Activated naive CD8-positive, alpha-beta T cell treated with anti-CD3 and anti-CD28 coated beads, Interleukin-2, amount 10 ng/mL, durations not matched to agents 7 days and 5 days (primary cell): ENCODE measurements around the gene BSG. TPM values are rescaled to one million over a fixed set of nuclear protein-coding genes. Genes with fewer than 3 reads are reported as not detected.
"Not testable (repeated sequence)": the region's sequence is repeated elsewhere in the genome, so short reads cannot be mapped to it uniquely, and the experiment has no call there.

Source experiments
- ATAC-seq: fragments of 150-1000 bp; cut with Tn5 transposase; one replicate; pipeline ENCODE4 v1.10.0; 2021; ENCODE audit warnings: low read depth, moderate library complexity
- POLR2A ChIA-PET: fragments of 350-600 bp; sonication (Branson Sonifier 250); formaldehyde crosslinking; loops from one replicate; lab custom pipeline; 2021; ENCODE audit warnings: antibody characterized with exemption; lab: Charles Lee
- DNase-seq: peaks from one replicate; pipeline ENCODE4 v3.0.0; 2021
- H3K27ac Mint-ChIP-seq: one replicate; pipeline ENCODE4 v1.8.0; 2022; ENCODE audit warnings: mild to moderate bottlenecking, mixed read lengths
- H3K27me3 Mint-ChIP-seq: one replicate; pipeline ENCODE4 v1.8.0; 2022; ENCODE audit warnings: mild to moderate bottlenecking, moderate library complexity, mixed read lengths
- H3K36me3 Mint-ChIP-seq: one replicate; pipeline ENCODE4 v1.8.0; 2021; ENCODE audit warnings: mild to moderate bottlenecking, mixed read lengths
- H3K4me1 Mint-ChIP-seq: one replicate; pipeline ENCODE4 v1.8.0; 2021; ENCODE audit warnings: mixed read lengths
- H3K4me3 Mint-ChIP-seq: one replicate; pipeline ENCODE4 v1.8.0; 2022; ENCODE audit warnings: mild to moderate bottlenecking, moderate library complexity, mixed read lengths
- H3K9me3 Mint-ChIP-seq: one replicate; pipeline ENCODE4 v1.8.0; 2021; ENCODE audit warnings: mixed read lengths
- total RNA-seq, 2 experiments: library from RNA; stranded (reverse); gene quantifications; one replicate each; pipeline ENCODE4 v1.2.3, GENCODE V29; 2021

BSG gene
- total RNA-seq, 2 experiments from 2014 or later: 183 to 196 TPM

DNA sequence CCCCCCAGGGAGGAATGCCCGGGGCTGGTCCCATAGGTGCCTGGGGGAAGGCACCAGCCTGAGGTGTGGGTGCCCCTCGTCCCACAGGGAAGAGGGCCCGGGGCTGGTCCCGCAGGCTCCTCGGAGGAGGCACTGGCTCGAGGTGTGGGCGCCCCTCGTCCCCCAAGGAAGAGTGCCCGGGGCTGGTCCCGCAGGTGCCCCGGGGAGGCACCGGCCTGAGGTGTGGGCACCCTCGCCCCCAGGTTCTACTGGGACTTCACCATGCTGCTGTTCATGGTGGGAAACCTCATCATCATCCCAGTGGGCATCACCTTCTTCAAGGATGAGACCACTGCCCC is 30.9 kb downstream of the BSG start:
- H3K4me1 Mint-ChIP-seq, H3K27me3 Mint-ChIP-seq, H3K9me3 Mint-ChIP-seq, H3K36me3 Mint-ChIP-seq, DNase-seq, ATAC-seq, H3K27ac Mint-ChIP-seq, H3K4me3 Mint-ChIP-seq, POLR2A ChIA-PET: not testable (repeated sequence)

DNA sequence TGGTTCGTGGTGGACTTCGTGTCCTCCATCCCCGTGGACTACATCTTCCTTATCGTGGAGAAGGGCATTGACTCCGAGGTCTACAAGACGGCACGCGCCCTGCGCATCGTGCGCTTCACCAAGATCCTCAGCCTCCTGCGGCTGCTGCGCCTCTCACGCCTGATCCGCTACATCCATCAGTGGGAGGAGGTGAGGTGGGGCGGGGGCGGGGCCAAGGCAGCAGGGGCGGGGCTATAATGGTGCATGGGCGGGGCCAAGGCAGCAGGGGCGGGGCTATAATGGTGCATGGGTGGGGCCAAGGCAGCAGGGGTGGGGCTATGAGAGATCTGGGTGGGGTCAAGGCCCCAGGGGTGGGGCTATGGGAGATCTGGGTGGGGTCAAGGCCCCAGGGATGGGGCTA is 31.4 kb downstream of the BSG start:
- H3K27me3 Mint-ChIP-seq, DNase-seq, H3K27ac Mint-ChIP-seq, H3K4me1 Mint-ChIP-seq, ATAC-seq, H3K4me3 Mint-ChIP-seq, H3K9me3 Mint-ChIP-seq, POLR2A ChIA-PET, H3K36me3 Mint-ChIP-seq: not testable (repeated sequence)

- Mint-ChIP-seq H3K9me3 (peaks cover 1% of the 10 kb centered on the region), H3K4me3 (peak overlapping the region; percentile 17), H3K36me3 (no peaks in the 10 kb centered on the region), H3K27ac (peak overlapping the region; percentile 71), H3K27me3 (no peaks in the 10 kb centered on the region), H3K4me1 (peaks cover 8% of the 10 kb centered on the region)
- peak; percentile 62 for DNase-seq
- POLR2A ChIA-PET: no interaction called here
- peak; percentile 51 for ATAC-seq
These were observed 32.0 kb downstream of the BSG start for GRCh38 chr19:604355-604754.

GRCh38 chr19:605061-605971 is 32.9 kb downstream of the BSG start:
- POLR2A ChIA-PET, H3K27me3 Mint-ChIP-seq, H3K9me3 Mint-ChIP-seq, H3K36me3 Mint-ChIP-seq: not testable (repeated sequence)
- peak; percentile 59 for DNase-seq
- peak overlapping the region; percentile 85 for H3K27ac Mint-ChIP-seq
- ATAC-seq: peak; percentile 46
- H3K4me3 Mint-ChIP-seq: peak overlapping the region; percentile 71
- peaks cover 11% of the 10 kb centered on the region for H3K4me1 Mint-ChIP-seq

DNA sequence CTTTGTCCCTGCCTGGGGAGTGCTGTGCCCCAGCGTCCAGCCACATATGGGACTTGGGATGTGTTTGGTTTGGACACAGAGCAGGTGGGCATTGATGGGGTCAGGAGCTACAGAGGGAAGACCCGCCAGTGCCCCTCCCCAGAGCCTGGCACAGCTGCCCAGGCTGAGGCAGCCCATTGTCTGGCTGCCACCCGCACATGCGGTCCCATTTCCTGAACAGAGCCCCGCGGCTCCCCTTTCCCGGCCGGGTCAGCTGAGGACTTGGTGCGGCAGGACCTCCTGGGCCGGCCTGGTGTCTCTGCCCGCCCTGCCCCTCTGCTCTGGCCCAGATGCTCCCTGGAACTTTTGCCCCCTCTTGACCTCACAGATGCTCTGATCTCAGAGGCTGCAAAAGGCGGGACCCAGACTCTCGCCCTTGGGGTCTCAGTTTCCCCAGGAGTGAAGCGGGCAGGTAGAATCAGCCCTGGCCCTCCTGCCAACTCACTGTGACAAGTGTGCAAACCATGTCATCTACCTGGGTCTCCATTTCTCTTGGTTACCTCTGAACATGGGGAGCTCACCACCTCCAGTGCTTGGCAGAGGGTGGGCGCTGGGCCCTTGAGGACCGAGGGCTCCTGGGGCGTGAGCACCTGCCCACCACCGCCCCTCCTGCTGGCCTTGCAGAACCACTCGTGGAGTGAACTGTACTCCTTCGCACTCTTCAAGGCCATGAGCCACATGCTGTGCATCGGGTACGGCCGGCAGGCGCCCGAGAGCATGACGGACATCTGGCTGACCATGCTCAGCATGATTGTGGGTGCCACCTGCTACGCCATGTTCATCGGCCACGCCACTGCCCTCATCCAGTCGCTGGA is 35.1 kb downstream of the BSG start:
- DNase-seq (no peak), ATAC-seq (no peak)
- Mint-ChIP-seq H3K9me3 (peaks cover 1% of the 10 kb centered on the region), H3K36me3 (no peaks in the 10 kb centered on the region), H3K27me3 (no peaks in the 10 kb centered on the region), H3K27ac (no peak overlapping the region), H3K4me3 (no peak overlapping the region), H3K4me1 (peaks cover 17% of the 10 kb centered on the region)
- POLR2A ChIA-PET: no interaction called here

DNA sequence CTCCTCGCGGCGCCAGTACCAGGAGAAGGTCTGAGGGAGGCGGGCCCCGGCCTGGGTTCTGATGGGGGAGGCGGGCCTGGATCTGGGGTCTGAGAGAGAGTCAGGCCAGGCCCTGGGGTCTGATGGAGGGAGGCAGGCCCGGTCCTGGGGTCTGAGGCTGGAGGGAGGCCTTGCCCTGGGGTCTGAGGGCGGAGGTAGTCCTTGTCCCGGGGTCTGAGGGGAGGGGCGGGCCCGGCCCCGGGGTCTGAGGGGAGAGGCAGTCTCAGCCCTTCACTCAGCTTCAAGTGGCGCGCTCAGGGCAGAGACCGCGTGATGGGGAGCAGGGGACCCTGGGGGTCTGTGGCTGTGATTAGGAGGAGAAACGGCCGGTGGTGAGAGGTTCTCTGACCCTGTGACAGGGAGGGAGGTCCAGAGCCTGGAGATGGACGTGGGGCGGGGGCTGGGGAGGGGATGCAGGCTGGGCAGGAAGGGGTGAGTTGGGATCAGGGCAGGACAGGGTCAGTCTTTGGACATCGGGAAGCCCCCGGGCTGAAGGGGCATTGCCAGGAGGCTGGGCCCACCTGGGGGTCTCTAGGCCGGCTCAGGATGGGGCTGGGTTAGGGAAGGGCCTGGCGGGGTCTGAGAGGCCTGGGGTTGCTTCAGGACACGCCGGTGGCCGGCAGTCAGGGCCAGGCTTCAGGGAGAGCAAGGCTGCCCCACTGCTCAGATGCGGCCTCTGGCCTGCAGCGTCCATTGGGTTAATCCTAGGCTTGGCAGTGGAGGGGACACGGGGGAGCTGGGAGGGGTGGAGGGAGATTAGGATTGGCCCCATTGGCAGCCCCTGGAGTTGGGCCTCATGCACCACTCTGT is 36.0 kb downstream of the BSG start:
- Mint-ChIP-seq H3K27ac (peak overlapping the region; percentile 71), H3K4me1 (peaks cover 16% of the 10 kb centered on the region), H3K9me3 (peaks cover 1% of the 10 kb centered on the region), H3K4me3 (peak overlapping the region; percentile 66), H3K36me3 (no peaks in the 10 kb centered on the region), H3K27me3 (no peaks in the 10 kb centered on the region)
- POLR2A ChIA-PET: no interaction called here
- ATAC-seq (no peak), DNase-seq (no peak)

GRCh38 chr19:609004-609346 is 36.6 kb downstream of the BSG start:
- no peak overlapping the region for H3K4me3 Mint-ChIP-seq
- ATAC-seq: no peak
- no peak for DNase-seq
- peaks cover 1% of the 10 kb centered on the region for H3K9me3 Mint-ChIP-seq
- H3K27ac Mint-ChIP-seq: no peak overlapping the region
- POLR2A ChIA-PET: no interaction called here
- H3K27me3 Mint-ChIP-seq: no peaks in the 10 kb centered on the region
- no peaks in the 10 kb centered on the region for H3K36me3 Mint-ChIP-seq
- peaks cover 16% of the 10 kb centered on the region for H3K4me1 Mint-ChIP-seq

DNA sequence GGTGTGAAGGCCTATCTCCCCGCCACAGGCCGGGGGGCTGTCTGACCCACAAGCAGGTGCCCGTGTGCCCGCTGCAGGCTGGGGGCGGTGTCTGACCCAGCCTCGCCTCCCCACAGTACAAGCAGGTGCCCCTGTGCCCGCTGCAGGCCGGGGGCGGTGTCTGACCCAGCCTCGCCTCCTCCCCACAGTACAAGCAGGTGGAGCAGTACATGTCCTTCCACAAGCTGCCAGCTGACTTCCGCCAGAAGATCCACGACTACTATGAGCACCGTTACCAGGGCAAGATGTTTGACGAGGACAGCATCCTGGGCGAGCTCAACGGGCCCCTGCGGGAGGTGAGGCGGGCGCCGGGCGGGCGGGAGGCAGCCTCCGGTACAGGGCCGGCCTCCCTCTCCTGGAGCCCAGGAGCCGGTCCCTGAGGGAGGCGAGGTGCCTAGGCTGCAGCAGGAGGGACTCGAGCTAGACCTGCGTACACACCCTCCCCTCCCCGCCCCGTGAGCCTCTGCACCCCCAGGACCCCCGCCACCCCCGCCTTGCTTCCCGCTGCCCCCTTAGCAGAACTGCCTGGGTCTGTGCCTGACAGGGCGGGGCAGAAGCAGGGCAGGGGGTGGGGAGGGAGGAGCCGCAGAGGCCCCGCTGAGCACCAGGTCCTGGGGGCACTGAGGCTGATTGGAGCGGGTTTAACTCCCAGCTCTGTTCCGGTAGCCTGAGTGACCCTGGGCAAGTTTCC is 37.8 kb downstream of the BSG start:
- Mint-ChIP-seq H3K9me3 (no peaks in the 10 kb centered on the region), H3K36me3 (peaks cover 5% of the 10 kb centered on the region), H3K27ac (peak overlapping the region; percentile 98), H3K4me1 (peaks cover 10% of the 10 kb centered on the region), H3K27me3 (no peaks in the 10 kb centered on the region), H3K4me3 (peak overlapping the region; percentile 90)
- POLR2A ChIA-PET: interaction anchor here (1.1 to 1.9 kb wide), 4 partner anchors 23 to 99 kb away, joined by 3 to 7 read pairs (median 6); no protein-coding TSS in a partner anchor
- DNase-seq (peak; percentile 72), ATAC-seq (peak; percentile 54)

DNA sequence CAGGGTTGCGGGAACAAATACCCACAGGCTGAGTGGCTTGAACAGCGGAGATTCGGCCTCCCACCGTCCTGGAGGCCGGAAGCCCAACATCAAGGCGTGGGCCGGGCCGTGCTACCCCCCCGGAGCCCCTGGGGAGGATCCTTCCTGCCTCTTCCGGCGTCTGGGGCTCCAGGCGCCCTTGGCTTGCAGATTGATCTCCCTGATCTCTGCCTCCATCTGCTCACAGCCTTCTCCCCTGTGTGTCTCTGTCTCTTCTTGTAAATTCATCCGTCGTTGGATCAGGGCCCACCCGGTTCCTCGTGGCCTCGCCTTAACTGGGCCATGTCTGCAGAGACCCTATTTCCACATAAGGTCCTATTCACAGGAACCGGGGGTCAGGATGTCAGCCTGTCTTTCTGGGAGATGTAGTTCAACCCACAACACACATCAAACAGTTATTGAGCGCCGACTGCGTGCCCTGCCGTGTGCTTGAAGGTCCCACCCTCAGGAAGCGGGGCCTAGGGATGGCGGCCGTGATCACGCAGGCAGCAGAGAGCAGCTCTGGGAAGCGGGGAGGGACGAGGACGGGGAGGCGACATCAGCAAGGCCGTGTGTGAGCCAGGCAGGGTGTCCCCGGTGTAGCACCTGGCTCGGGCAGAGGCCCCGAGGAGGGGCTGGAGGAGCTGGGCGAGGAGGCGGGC is 38.5 kb downstream of the BSG start:
- H3K36me3 Mint-ChIP-seq: peaks cover 7% of the 10 kb centered on the region
- H3K4me1 Mint-ChIP-seq: peaks cover 14% of the 10 kb centered on the region
- POLR2A ChIA-PET: interaction anchor here (0.6 to 1.9 kb wide), 6 partner anchors 23 to 100 kb away, joined by 3 to 7 read pairs (median 5); partner anchors contain the start of gene POLRMT
- peak; percentile 81 for DNase-seq
- no peaks in the 10 kb centered on the region for H3K9me3 Mint-ChIP-seq
- H3K27ac Mint-ChIP-seq: peak overlapping the region; percentile 98
- peak overlapping the region; percentile 90 for H3K4me3 Mint-ChIP-seq
- ATAC-seq: peak; percentile 75
- H3K27me3 Mint-ChIP-seq: no peaks in the 10 kb centered on the region

- no peaks in the 10 kb centered on the region for H3K27me3 Mint-ChIP-seq
- DNase-seq (no peak), ATAC-seq (no peak)
- POLR2A ChIA-PET: interaction anchor here (0.5 to 1.9 kb wide), 6 partner anchors 19 to 101 kb away, joined by 3 to 7 read pairs (median 4); partner anchors contain the start of gene POLRMT
- H3K4me3 Mint-ChIP-seq: peak overlapping the region; percentile 90
- peaks cover 7% of the 10 kb centered on the region for H3K36me3 Mint-ChIP-seq
- peaks cover 14% of the 10 kb centered on the region for H3K4me1 Mint-ChIP-seq
- H3K9me3 Mint-ChIP-seq: no peaks in the 10 kb centered on the region
- H3K27ac Mint-ChIP-seq: peak overlapping the region; percentile 98
These were observed 39.1 kb downstream of the BSG start for GRCh38 chr19:611481-611868.

DNA sequence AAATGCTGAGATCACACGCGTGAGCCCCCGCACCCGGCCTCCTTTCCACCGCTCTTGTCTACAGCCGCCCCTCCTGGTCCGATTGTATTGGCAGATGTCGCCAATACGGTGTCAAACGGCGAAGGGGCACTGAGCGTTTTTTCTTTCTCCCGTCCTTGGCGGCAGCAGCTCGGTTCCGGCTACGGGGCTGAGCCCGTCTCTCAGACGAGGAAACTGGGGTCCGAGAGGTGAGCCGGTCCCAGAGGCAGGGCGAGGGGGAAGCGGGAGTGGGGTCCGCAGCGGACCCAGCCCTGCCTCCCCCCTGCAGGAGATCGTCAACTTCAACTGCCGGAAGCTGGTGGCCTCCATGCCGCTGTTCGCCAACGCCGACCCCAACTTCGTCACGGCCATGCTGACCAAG is 40.5 kb downstream of the BSG start:
- no peak for ATAC-seq
- H3K4me3 Mint-ChIP-seq: no peak overlapping the region

More for the DNA sequence above, 40.5 kb downstream of the BSG start:
- Mint-ChIP-seq H3K27me3 (no peaks in the 10 kb centered on the region), H3K27ac (no peak overlapping the region), H3K4me1 (peaks cover 12% of the 10 kb centered on the region), H3K9me3 (no peaks in the 10 kb centered on the region), H3K36me3 (peaks cover 7% of the 10 kb centered on the region)
- POLR2A ChIA-PET: interaction anchor here (0.7 kb wide), 1 partner anchor 69 kb away, joined by 4 read pairs; no protein-coding TSS in a partner anchor
- DNase-seq: no peak
